T-helper 2 cell treated with Interferon-gamma antibody and Interleukin-4, amounts not matched to agents 5 μg/mL and 100 μg/mL, for 36 hours (primary cell): Measurements from ENCODE around the gene CANT1.
"Not testable (repeated sequence)": the region's sequence is repeated elsewhere in the genome, so short reads cannot be mapped to it uniquely, and the experiment has no call there.

ENCODE experiments used
- DNase-seq: peaks from one replicate; pipeline ENCODE4 v3.0.0; 2021; ENCODE audit warnings: low spot score
- H3K27ac Mint-ChIP-seq: one replicate; pipeline ENCODE4 v1.8.0; 2021; ENCODE audit warnings: mild to moderate bottlenecking, mixed read lengths
- H3K27me3 Mint-ChIP-seq: one replicate; pipeline ENCODE4 v1.8.0; 2021; ENCODE audit warnings: low read depth, mixed read lengths
- H3K36me3 Mint-ChIP-seq: one replicate; pipeline ENCODE4 v1.8.0; 2021; ENCODE audit warnings: low read depth, mixed read lengths
- H3K4me1 Mint-ChIP-seq: one replicate; pipeline ENCODE4 v1.8.0; 2021; ENCODE audit warnings: low read depth, mixed read lengths
- H3K4me3 Mint-ChIP-seq: one replicate; pipeline ENCODE4 v1.8.0; 2022; ENCODE audit warnings: mild to moderate bottlenecking, moderate library complexity, mixed read lengths
- H3K9me3 Mint-ChIP-seq: one replicate; pipeline ENCODE4 v1.8.0; 2021; ENCODE audit warnings: mixed read lengths

The CANT1 gene

GRCh38 chr17:78967782-78968362, 41.7 kb downstream of the CANT1 start:
- no peak for DNase-seq
- Mint-ChIP-seq H3K9me3 (no peaks in the 10 kb centered on the region), H3K27me3 (no peaks in the 10 kb centered on the region), H3K4me3 (no peak overlapping the region), H3K4me1 (peaks cover 5% of the 10 kb centered on the region), H3K36me3 (peaks cover 6% of the 10 kb centered on the region), H3K27ac (no peak overlapping the region)

GRCh38 chr17:78966910-78967600, 42.5 kb downstream of the CANT1 start:
- Mint-ChIP-seq H3K4me3 (no peak overlapping the region), H3K36me3 (peaks cover 5% of the 10 kb centered on the region), H3K4me1 (peaks cover 5% of the 10 kb centered on the region), H3K9me3 (no peaks in the 10 kb centered on the region), H3K27ac (no peak overlapping the region), H3K27me3 (no peaks in the 10 kb centered on the region)
- no peak for DNase-seq

DNA sequence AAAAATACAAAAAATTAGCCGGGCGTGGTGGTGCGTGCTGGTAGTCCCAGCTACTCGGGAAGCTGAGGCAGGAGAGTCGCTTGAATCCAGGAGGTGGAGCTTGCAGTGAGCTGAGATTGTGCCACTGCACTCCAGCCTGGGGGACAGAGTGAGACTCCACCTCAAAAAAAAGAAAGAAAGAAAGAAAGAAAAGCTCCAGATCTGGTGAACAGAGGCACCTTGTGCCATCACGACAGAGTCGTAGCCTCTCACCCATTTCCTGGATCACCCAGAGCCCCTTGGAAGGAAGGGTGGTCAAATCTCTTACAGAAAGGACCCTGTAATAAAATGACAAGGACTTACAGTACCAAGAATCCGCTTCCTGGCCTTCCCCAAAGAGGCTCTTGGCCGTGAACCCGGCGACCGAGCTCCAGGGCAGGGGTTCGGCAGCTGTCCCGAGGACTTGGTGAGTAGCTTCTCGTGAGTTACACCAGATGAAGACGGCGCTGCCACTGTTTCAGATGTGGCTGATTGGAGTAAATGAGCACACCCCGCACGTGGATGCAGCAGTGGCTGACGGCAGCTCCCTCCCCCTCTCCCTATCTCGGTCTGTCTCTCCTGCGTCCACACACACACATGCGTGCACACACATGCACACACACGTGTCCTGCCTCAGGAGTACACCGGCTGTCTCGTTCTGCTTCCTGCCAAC, 43.3 kb downstream of the CANT1 start:
- DNase-seq, result no peak
- no peak overlapping the region for H3K27ac Mint-ChIP-seq
- no peak overlapping the region for H3K4me3 Mint-ChIP-seq
- peaks cover 3% of the 10 kb centered on the region for H3K36me3 Mint-ChIP-seq
- peaks cover 3% of the 10 kb centered on the region for H3K4me1 Mint-ChIP-seq
- H3K9me3 Mint-ChIP-seq, result no peaks in the 10 kb centered on the region
- no peaks in the 10 kb centered on the region for H3K27me3 Mint-ChIP-seq

- Mint-ChIP-seq H3K4me3 (no peak overlapping the region), H3K9me3 (no peaks in the 10 kb centered on the region), H3K36me3 (no peaks in the 10 kb centered on the region), H3K27ac (no peak overlapping the region), H3K4me1 (no peaks in the 10 kb centered on the region), H3K27me3 (no peaks in the 10 kb centered on the region)
- DNase-seq, result no peak
These were observed 44.1 kb downstream of the CANT1 start for GRCh38 chr17:78965491-78965924.

DNA sequence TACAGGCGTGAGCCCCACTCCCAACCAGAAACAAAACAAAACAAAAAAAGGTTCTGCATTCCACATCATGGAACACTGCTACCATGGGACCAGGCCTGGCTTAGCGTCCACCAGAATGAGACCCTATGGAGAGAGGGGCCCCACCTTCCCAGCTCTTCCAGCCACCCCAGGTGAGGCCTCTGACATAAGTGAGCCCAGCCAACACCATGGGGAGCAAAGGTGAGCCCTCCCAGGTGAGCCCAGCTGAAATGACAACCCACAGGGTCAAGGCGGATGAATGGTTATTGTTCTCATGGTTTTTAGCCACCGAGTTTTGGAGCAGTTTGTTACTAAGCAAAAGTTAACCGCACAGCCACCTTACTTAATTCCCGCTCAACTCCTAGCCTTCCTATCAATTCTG, 46.2 kb downstream of the CANT1 start:
- Mint-ChIP-seq H3K4me1 (no peaks in the 10 kb centered on the region), H3K4me3 (no peak overlapping the region), H3K9me3 (no peaks in the 10 kb centered on the region), H3K36me3 (no peaks in the 10 kb centered on the region), H3K27ac (no peak overlapping the region), H3K27me3 (no peaks in the 10 kb centered on the region)
- DNase-seq, result no peak

DNA sequence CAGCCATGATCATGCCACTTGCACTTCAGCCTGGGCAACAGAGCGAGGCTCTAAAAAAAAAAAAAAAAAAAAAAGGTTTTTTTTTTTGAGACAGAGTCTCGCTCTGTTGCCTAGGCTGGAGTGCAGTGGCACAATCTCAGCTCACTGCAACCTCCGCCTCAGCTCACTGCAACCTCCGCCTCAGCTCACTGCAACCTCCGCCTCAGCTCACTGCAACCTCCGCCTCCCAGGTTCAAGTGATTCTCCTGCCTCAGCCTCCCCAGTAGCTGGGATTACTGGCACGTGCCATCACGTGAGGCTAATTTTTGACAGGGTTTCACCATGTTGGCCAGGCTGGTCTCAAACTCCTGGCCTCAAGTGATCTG, 46.6 kb downstream of the CANT1 start:
- not testable (repeated sequence) for H3K4me3 Mint-ChIP-seq, H3K27me3 Mint-ChIP-seq, H3K9me3 Mint-ChIP-seq, H3K27ac Mint-ChIP-seq, DNase-seq, H3K36me3 Mint-ChIP-seq, H3K4me1 Mint-ChIP-seq

DNA sequence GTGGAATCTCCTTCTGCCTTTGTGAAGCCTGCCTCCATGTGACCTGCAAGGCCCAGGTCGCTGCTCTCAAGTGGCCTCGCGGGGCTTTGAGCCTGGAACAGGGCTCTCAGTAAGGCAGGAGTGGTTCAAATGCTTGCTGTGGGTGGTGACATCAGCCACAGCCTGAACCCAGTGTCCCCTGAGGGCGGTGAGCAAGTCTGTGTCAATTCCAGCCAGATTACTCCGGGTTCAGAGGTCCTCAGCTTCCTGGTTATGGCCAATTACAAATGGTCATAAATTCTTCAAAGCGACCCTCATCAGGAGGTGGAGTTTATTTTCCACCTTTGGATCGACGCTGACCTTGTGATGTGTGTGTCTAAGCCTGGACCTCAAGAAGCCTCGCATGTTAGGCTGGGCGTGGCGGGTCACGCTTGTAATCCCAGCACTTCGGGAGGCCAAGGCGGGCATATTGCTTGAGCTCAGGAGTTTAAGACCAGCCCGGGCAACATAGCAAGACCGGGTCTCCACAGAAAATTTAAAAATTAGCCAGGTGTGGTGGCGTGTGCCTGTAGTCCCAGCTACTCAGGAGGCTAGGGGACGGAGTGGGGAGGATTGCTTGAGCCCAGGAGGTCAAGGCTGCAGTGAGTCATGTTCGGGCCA, 47.1 kb downstream of the CANT1 start:
- Mint-ChIP-seq H3K27me3 (no peaks in the 10 kb centered on the region), H3K4me3 (no peak overlapping the region), H3K27ac (no peak overlapping the region), H3K36me3 (no peaks in the 10 kb centered on the region), H3K4me1 (no peaks in the 10 kb centered on the region), H3K9me3 (no peaks in the 10 kb centered on the region)
- DNase-seq, result no peak

DNA sequence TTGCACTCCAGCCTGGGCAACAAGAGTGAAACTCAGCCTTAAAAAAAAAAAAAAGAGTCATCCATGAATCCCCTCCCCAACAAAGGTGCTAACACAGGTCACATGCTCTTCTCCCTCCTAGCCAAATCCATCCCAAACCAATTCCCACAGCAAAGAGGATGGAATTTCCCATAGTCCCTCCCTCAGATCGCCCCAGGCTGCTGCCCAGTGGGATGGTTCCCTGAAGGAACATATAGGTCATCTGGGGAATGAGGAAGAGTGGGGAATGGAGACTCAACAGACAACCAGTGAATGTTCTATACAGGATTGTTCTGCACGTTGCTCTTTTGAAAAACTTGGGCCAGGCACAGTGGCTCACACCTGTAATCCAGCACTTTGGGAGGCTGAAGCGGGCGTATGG, 48.0 kb downstream of the CANT1 start:
- Mint-ChIP-seq H3K4me1 (no peaks in the 10 kb centered on the region), H3K9me3 (no peaks in the 10 kb centered on the region), H3K27me3 (no peaks in the 10 kb centered on the region), H3K4me3 (no peak overlapping the region), H3K27ac (no peak overlapping the region), H3K36me3 (no peaks in the 10 kb centered on the region)
- no peak for DNase-seq

GRCh38 chr17:78960928-78961327, 48.6 kb downstream of the CANT1 start:
- DNase-seq, result no peak
- Mint-ChIP-seq H3K36me3 (no peaks in the 10 kb centered on the region), H3K4me1 (no peaks in the 10 kb centered on the region), H3K27ac (no peak overlapping the region), H3K4me3 (no peak overlapping the region), H3K27me3 (no peaks in the 10 kb centered on the region), H3K9me3 (no peaks in the 10 kb centered on the region)

GRCh38 chr17:78959803-78960202, 49.8 kb downstream of the CANT1 start:
- H3K4me3 Mint-ChIP-seq, result no peak overlapping the region
- no peak overlapping the region for H3K27ac Mint-ChIP-seq

GRCh38 chr17:78958641-78959127, 50.9 kb downstream of the CANT1 start:
- Mint-ChIP-seq H3K27me3 (no peaks in the 10 kb centered on the region), H3K4me1 (no peaks in the 10 kb centered on the region), H3K36me3 (no peaks in the 10 kb centered on the region), H3K27ac (no peak overlapping the region), H3K9me3 (no peaks in the 10 kb centered on the region), H3K4me3 (no peak overlapping the region)
- DNase-seq, result no peak

More at GRCh38 chr17:78959803-78960202, 49.8 kb downstream of the CANT1 start:
- no peaks in the 10 kb centered on the region for H3K4me1 Mint-ChIP-seq
- no peak for DNase-seq
- H3K9me3 Mint-ChIP-seq, result no peaks in the 10 kb centered on the region
- H3K36me3 Mint-ChIP-seq, result no peaks in the 10 kb centered on the region
- no peaks in the 10 kb centered on the region for H3K27me3 Mint-ChIP-seq

DNA sequence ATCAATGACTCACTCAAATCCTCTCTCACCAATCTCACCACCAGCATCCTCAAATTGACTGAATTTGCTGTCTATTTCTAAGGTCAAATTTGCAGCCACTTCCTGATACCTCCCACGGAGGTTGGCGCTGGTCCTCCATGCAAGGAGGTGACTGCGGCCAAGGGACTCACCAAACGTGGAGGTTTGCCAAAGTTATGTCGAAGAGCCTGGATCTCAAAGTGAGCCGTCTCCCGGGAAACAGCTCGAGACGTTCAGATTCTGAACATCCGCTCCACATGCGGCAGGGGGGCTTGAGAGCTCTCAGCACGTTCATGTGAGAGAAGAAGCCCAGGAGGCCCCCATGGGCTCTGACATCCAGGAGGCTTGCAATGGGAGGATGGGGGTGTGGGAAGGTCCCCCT, 52.4 kb downstream of the CANT1 start:
- no peak overlapping the region for H3K4me3 Mint-ChIP-seq
- no peaks in the 10 kb centered on the region for H3K4me1 Mint-ChIP-seq
- H3K9me3 Mint-ChIP-seq, result no peaks in the 10 kb centered on the region
- H3K36me3 Mint-ChIP-seq, result no peaks in the 10 kb centered on the region
- no peak overlapping the region for H3K27ac Mint-ChIP-seq
- no peaks in the 10 kb centered on the region for H3K27me3 Mint-ChIP-seq
- DNase-seq, result no peak

- DNase-seq, result no peak
- peaks cover 2% of the 10 kb centered on the region for H3K9me3 Mint-ChIP-seq
- no peak overlapping the region for H3K27ac Mint-ChIP-seq
- no peaks in the 10 kb centered on the region for H3K36me3 Mint-ChIP-seq
- H3K4me3 Mint-ChIP-seq, result no peak overlapping the region
- no peaks in the 10 kb centered on the region for H3K4me1 Mint-ChIP-seq
- no peaks in the 10 kb centered on the region for H3K27me3 Mint-ChIP-seq
These were observed 53.3 kb downstream of the CANT1 start for GRCh38 chr17:78956254-78956653.

DNA sequence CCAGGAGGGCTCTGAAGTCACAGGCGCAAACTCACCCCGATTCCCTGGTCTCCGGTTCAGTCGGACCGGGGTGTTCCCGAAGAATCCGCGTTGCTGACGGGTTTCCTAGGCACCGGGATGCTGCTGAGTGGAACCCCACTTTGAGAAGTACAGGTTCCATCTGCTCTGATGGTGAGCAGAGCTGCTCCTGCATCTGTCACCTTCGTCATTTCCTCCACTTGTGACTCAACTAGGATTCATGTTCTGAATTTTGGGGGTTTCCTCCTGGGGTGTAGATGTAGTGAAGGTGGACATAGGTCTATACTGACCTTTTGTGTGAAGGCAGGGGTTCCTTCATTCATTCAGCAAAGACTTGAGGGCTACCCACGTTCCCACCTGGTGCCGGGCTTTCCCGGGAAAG, 54.9 kb downstream of the CANT1 start:
- Mint-ChIP-seq H3K9me3 (peaks cover 13% of the 10 kb centered on the region), H3K36me3 (peaks cover 1% of the 10 kb centered on the region), H3K4me1 (no peaks in the 10 kb centered on the region), H3K4me3 (no peak overlapping the region), H3K27ac (no peak overlapping the region), H3K27me3 (no peaks in the 10 kb centered on the region)
- DNase-seq, result no peak
